Stimulated activated CD4-positive, alpha-beta T cell treated with anti-CD3 and anti-CD28 coated beads, Interleukin-15, amount 100 ng/mL, for 48 hours (primary cell): ENCODE measurements around the gene RBBP8.
"Not testable (repeated sequence)": the region's sequence is repeated elsewhere in the genome, so short reads cannot be mapped to it uniquely, and the experiment has no call there.

Experiments
- DNase-seq, 2 donors: peaks; one replicate each; pipeline ENCODE4 v3.0.0-alpha.2; 2020; ENCODE audit warnings: low read depth in 2 of 2

RBBP8 gene

DNA sequence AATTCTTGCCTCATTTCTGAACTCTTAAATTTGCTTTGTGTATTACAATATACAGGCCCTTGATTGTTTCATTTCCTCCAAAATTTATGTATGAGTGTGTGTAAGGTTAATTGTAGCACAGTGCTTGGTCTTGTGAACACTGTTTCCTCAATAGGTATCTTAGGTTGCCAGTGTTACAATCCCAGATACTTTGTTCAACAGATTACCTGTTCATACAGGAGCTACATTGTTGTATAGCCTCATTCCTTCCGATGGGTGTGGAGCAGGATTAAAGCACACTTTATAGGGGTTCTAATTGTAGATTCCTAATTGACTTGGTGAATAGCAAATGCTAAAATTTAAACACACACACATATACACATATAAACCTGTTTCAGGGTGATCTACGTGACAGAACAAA is 10.7 kb downstream of the RBBP8 start:
- no peak for DNase-seq

DNA sequence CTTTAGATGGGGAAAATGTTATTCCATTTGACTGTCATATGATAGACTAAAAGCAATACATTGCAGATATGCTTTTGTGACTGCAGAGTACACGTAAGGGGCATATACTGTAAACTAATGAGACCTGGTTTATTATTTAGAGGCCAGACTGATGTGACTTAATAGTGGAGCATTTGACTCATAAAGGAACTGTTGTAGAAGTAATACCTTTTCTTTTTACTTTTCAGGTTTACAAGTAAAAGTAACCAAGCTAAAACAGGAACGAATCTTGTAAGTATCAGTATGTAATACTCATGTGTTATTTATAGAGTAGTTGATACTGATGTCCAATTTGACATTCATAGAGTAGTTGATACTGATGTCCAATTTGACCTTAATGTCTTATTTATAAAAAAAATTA is 13.1 kb downstream of the RBBP8 start:
- DNase-seq: no peak

- DNase-seq: no peak
Measured at GRCh38 chr18:22946846-22947245, 13.7 kb downstream of the RBBP8 start.

GRCh38 chr18:22951823-22952222 is 18.7 kb downstream of the RBBP8 start:
- no peak for DNase-seq

- DNase-seq: no peak
Measured at GRCh38 chr18:22952525-22952924, 19.4 kb downstream of the RBBP8 start.

DNA sequence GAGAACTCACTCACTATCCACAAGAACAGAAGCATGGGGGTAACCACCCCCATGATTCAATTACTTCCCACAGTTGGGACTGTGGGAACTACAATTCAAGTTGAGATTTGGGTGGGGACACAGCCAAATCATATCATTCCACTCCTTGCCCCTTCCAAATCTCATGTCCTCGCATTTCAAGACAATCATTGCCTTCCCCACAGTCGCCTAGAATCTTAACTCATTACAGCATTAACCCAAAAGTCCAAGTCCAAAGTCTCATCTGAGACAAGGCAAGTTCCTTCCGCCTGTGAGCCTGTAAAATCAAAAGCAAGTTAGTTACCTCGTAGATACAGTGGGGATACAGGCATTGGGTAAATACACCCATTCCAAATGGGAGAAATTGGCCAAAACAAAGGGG is 20.9 kb downstream of the RBBP8 start:
- not testable (repeated sequence) for DNase-seq

- no peak for DNase-seq
Measured at GRCh38 chr18:22956226-22956625, 23.1 kb downstream of the RBBP8 start.

GRCh38 chr18:22961156-22961555 is 28.0 kb downstream of the RBBP8 start:
- DNase-seq: no peak

DNA sequence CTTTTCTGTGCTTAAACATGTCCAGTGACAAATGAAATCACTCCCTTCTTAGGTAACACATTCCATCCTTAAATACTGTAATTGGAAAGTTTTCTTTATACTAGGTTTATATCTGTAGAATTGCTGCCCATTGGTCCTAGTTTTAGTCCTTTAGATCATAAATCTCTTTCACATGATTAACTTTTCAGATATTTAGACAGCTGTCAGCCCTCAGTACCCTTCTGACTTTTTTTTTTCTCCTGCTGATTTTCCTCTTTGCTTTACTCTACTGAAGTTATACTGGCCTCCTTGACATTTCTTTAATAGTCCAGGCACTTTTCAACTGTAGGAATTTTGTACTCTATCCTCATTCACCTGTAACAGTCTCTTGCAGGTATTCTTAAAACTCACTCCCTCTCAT is 28.9 kb downstream of the RBBP8 start:
- no peak for DNase-seq

DNA sequence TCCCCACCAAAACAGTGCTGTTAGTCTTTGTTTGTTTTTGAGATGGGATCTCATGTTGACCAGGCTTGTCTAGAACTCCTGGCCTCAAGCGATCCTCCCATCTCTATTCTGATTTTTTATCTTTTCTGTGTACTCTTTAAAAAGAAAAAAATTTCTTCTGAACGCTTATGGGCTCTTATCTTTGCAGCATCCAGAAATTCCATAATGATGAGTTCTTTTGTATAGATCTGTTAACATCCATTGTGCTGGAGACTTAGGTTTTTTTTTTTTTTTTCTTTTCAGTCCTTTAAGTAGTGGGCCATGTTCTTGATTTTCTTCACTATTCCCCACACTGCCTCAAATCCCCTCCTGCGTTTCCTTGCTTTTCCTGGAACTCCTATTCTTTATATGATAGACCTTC is 31.0 kb downstream of the RBBP8 start:
- DNase-seq: no peak

- DNase-seq: no peak
Measured at GRCh38 chr18:22964722-22965121, 31.6 kb downstream of the RBBP8 start.

GRCh38 chr18:22971038-22971437 is 37.9 kb downstream of the RBBP8 start:
- DNase-seq: no peak

GRCh38 chr18:22974001-22974400 is 40.9 kb downstream of the RBBP8 start:
- DNase-seq: no peak

GRCh38 chr18:22974707-22975106 is 41.6 kb downstream of the RBBP8 start:
- no peak for DNase-seq

- no peak for DNase-seq
Measured at GRCh38 chr18:22975508-22975907, 42.4 kb downstream of the RBBP8 start.

- DNase-seq: no peak
Measured at GRCh38 chr18:22977847-22978701, 44.9 kb downstream of the RBBP8 start.

DNA sequence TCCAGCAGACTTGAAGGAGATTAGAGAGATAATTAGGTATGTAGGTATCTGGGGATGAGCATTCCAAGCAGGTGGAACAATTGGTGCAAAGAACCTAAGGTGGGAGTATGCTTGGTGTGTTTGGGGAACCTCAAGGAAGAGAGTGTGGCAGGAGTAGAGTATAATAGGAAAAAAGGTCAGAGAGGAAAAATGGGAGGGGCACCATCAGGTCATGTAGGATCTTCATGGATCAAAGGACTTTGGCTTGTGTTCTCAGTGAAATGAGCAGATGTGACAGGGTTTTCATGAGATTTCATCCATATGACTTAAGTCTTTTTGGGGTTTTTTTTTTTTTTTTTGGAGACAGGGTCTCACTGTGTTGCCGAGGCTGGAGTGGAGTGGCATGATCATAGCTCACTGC is 47.3 kb downstream of the RBBP8 start:
- no peak for DNase-seq

DNA sequence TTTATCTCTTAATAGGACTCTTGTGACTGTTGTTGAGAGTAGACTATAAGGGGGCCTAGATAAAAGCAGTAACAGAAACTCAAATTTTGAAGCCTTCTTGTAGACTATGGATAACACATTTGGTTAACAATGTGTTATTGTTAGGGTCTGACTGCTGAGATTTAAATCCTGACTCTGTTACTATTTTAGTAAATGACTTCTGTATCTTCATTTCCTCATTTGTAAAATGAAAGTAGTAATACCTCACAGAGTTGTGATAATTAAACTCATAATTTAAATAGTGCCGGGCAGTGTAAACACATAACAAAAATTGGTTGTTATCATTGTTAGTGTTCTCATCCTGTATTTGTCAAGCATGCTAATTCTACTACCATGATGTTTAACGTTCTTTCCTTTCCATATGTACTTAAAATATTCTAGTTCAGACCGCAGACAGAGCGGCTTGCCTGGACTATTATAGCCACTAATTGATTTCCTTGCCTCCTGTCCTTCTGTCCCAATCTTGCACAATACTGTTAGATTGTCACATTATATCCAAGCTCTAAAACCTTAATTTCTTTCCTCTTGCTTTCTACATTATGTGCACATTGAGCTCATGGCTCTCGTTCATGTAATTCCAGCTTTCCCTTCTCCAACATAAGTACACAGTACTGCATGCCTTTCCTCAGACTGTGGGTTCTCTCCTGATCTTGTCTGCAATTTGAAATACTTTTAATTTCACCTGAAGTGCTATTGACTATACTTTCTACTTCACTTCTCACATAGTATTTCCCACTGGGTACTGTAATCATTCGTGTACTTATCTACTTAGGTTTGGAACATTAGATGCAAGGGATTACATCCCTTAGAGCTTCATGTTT is 48.4 kb downstream of the RBBP8 start:
- no peak for DNase-seq

DNA sequence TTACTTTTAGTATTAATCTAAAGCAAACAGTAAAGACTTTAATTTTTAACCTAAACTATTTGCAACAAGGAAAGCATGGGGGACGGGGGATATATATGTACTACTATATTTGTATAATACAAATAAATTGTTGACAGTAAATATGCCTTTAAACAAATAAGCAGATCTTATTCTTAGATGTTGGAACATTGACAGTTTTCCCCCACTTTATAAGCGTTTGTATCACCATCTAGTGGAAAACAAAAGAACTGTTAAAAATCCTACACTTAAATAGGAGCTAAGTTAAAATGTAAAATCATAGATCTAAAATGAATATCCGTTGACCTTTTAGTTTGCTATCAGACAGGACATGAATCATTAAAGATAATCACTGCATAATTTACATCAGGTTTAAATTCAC is 50.0 kb downstream of the RBBP8 start:
- DNase-seq: no peak

DNA sequence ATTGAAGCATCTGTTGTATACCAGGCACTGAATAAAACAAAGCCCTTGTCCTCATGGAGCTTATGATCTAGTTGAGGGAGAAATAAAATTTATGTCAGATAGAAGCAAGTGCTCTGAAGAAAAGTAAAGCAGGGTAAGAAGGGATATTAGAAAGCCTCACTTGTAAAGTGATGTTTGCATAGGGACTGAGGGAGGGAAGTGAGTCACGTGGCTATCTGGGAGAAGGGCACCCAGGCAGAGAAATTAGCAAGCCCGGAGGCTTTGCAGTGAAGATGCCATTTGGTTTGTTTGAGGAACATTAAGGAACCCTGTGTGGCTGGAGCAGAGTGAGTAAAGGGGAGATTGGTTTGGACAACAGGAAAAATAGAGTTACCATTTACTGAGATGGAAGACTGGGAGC is 52.1 kb downstream of the RBBP8 start:
- no peak for DNase-seq

GRCh38 chr18:22987547-22988189 is 54.5 kb downstream of the RBBP8 start:
- no peak for DNase-seq

GRCh38 chr18:22988208-22988607 is 55.1 kb downstream of the RBBP8 start:
- no peak for DNase-seq

DNA sequence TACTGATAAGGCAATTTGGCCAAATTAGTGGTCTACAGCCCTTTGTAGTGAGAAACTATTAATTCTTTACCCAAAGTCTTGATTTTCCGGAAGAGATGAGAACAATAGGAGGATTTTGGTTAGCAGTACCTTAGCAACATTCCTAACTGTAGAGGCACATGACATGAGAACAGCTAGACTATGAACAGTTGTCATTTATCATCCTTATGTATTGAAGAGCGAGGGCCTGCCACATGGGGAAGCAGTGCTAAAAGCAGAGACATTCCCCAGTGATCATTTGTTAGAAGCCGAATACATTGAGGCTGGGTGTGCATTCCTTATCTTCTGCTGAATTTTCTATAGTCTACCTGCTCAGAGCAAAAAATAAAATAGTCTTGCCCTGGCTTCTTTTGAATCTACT is 65.2 kb downstream of the RBBP8 start:
- DNase-seq: no peak
